Spleen (tissue), 7 donors: ENCODE results near the gene S100A1.

Source experiments
- CTCF ChIP-seq, 11 experiments: fragments of 200-600 bp in 7 of 11; fragments of 450-650 bp in 4 of 11; sonication (generic) in 4 of 11; IDR thresholded peaks in 8 of 11; conservative IDR thresholded peaks in 3 of 11; 1 replicate in 7 of 11; 2 replicates in 4 of 11; pipeline versions ENCODE4 v1.4.0 to v1.8.0; 2016 to 2021; ENCODE audit warnings: antibody characterized with exemption in 11 of 11, inconsistent platforms in 4 of 11, mild to moderate bottlenecking in 1 of 11
- POLR2A ChIP-seq, 3 donors: fragments of 450-650 bp; IDR thresholded peaks; one replicate each; pipeline ENCODE4 v1.5.1; 2017; ENCODE audit warnings: antibody characterized with exemption in 3 of 3, mild to moderate bottlenecking in 1 of 3
- donor health status: DM: no; HTN: no; CAD: no; lungs with moderate emphysema.
- donor health status: DM: no; HTN: no; CAD: no.
- donor health status: DM: no; HTN: no; CAD: no.

- TF ChIP-seq CTCF (IDR thresholded peaks at IDR 0.05 in 8 of 11, conservative IDR thresholded peaks at IDR 0.05 in 3 of 11) (peak in 3 of 11 experiments; percentile 1 to 18 (median 11)), POLR2A (IDR thresholded peaks at IDR 0.05) (peak in 2 of 3 donors; percentile 56 to 75)
Measured at GRCh38 chr1:153670859-153671627, 42.8 kb downstream of the S100A1 start, which contains the start of gene ILF2.
